Lung (tissue), 12 donors: Measurements from ENCODE around the gene CD46. TPM values are rescaled to one million over a fixed set of nuclear protein-coding genes. Genes with fewer than 3 reads are reported as not detected.
A peak's percentile ranks its signal among the peaks of the same experiment; 100 is the strongest.

Source experiments
- ATAC-seq: fragments of 200-7000 bp; cut with Tn5 transposase; one replicate; pipeline ENCODE4 v1.9.1; 2020; ENCODE audit warnings: moderate number of reproducible peaks; ENCODE audit not compliant: insufficient read depth, low FRiP score
- DNase-seq, 3 donors: peaks; one replicate each; pipeline ENCODE4 v3.0.0-alpha.2; 2013 to 2017
- H3K27ac ChIP-seq, 2 donors: one replicate each; pipeline ENCODE4 v1.5.1; 2013; ENCODE audit warnings: mild to moderate bottlenecking in 2 of 2, moderate library complexity in 2 of 2, control low read depth in 1 of 2, inconsistent platforms in 1 of 2, low read depth in 1 of 2, low read length in 1 of 2
- H3K27me3 ChIP-seq, 3 donors: one replicate each; pipeline ENCODE4 v1.5.1; 2013; ENCODE audit warnings: low read length in 2 of 3; ENCODE audit not compliant: control insufficient read depth in 3 of 3, insufficient read depth in 3 of 3
- H3K36me3 ChIP-seq, 4 donors: one replicate each; pipeline ENCODE4 v1.5.1; 2013; ENCODE audit warnings: low read length in 4 of 4, mild to moderate bottlenecking in 1 of 4, moderate library complexity in 1 of 4; ENCODE audit not compliant: control insufficient read depth in 4 of 4, insufficient read depth in 4 of 4
- H3K4me1 ChIP-seq, 5 donors: one replicate each; pipeline ENCODE4 v1.5.1; 2013; ENCODE audit warnings: low read length in 5 of 5, mild to moderate bottlenecking in 2 of 5, moderate library complexity in 1 of 5; ENCODE audit not compliant: control insufficient read depth in 5 of 5, insufficient read depth in 5 of 5
- H3K4me3 ChIP-seq: one replicate; pipeline ENCODE4 v1.5.1; 2013; ENCODE audit warnings: mild to moderate bottlenecking, control low read depth, moderate library complexity
- H3K9ac ChIP-seq, 2 donors: one replicate each; pipeline ENCODE4 v1.5.1; 2013; ENCODE audit warnings: low read length in 2 of 2, control low read depth in 1 of 2; ENCODE audit not compliant: insufficient read depth in 1 of 2
- H3K9me3 ChIP-seq, 4 donors: one replicate each; pipeline ENCODE4 v1.5.1; 2013; ENCODE audit warnings: low read length in 3 of 4, mild to moderate bottlenecking in 1 of 4, moderate library complexity in 1 of 4; ENCODE audit not compliant: control insufficient read depth in 4 of 4, insufficient read depth in 3 of 4
- WGBS, 2 donors: extraction: QIAGEN DNeasy Blood & Tissue Kit; methylation state at CpG; one replicate each; pipeline ENCODE4 v1.1.7; 2013; 5-methylcytosine and 5-hydroxymethylcytosine counted together
- polyA plus RNA-seq, 2 donors: library from polyadenylated mRNA; stranded (reverse); fragments of 200-250 nt; gene quantifications; one replicate each; pipeline ENCODE4 v1.2.1, GENCODE V29; 2013
- total RNA-seq, 2 donors: library from RNA; depleted of rRNA in 1 of 2; stranded (reverse); fragments of >200 nt in 1 of 2; gene quantifications; one replicate each; pipeline ENCODE4 v1.2.1, GENCODE V29; 2014 to 2021
- TF ChIP-seq, protein P1 (sequence below): IDR thresholded peaks from 2 replicates; pipeline ENCODE4 v1.5.1; 2012; ENCODE audit warnings: mild to moderate bottlenecking; ENCODE audit errors: control extremely low read depth, extremely low read depth
- donor health status: control.
- donor health status: control.
- donor health status: Bipolar disorder and iron deficiency.
- donor health status: healthy.
- donor health status: DM: yes; HTN: yes; CAD: no.

Gene CD46
- total and polyA plus RNA-seq, 4 donors = 157 to 420 (median 215) TPM

DNA sequence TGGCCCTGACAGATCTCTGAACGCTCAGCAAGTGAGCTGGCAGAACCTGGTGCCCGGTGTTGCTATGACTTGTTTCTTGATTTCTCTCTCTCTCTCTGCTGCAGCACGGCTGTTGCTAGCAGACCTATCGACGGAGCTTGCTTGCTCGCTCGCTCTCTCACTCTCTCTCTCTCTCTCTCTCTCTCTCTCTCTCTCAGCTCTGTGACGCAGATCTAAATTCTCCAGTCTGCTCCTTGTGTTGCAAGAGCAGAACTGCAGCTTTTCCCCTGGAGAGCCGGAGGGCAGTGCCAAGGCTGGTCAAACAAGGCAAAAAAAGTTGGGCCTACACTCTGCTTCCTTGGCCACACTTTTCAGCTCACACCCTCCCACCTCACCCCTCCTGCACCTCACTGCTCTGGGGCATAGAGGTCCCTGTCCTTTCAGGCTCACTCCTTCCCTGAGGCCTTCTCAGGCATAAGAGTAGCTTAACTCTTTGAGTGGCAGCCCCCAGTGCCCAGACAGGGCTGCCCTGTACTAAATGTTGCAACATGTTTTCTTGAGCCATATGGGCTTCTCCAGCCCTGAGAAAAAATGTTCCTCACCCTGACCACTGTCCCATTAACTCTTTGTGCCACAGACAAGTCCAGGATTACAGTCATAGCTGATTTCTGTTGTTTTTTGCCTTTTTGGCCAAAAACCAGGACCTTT is 72.2 kb downstream of the CD46 start:
- Histone ChIP-seq H3K9ac (peak overlapping the region in 1 of 2 donors; percentile 72), H3K4me1 (peaks cover 11 to 36% (median 20%) of the 10 kb centered on the region in 5 donors), H3K27ac (peak overlapping the region; percentile 93 to 99), H3K36me3 (peaks cover 0 to 5% (median 0%) of the 10 kb centered on the region in 4 donors), H3K4me3 (peak overlapping the region; percentile 76), H3K9me3 (no peaks in the 10 kb centered on the region), H3K27me3 (no peaks in the 10 kb centered on the region)
- 1 to 3% methylated on average over 9 of the region's 9 CpGs for WGBS, 2 donors
- DNase-seq (peak; percentile 88 to 96 (median 95)), ATAC-seq (peak; percentile 23)
- TF ChIP-seq, protein P1, sequence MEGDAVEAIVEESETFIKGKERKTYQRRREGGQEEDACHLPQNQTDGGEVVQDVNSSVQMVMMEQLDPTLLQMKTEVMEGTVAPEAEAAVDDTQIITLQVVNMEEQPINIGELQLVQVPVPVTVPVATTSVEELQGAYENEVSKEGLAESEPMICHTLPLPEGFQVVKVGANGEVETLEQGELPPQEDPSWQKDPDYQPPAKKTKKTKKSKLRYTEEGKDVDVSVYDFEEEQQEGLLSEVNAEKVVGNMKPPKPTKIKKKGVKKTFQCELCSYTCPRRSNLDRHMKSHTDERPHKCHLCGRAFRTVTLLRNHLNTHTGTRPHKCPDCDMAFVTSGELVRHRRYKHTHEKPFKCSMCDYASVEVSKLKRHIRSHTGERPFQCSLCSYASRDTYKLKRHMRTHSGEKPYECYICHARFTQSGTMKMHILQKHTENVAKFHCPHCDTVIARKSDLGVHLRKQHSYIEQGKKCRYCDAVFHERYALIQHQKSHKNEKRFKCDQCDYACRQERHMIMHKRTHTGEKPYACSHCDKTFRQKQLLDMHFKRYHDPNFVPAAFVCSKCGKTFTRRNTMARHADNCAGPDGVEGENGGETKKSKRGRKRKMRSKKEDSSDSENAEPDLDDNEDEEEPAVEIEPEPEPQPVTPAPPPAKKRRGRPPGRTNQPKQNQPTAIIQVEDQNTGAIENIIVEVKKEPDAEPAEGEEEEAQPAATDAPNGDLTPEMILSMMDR = peak; percentile 65

DNA sequence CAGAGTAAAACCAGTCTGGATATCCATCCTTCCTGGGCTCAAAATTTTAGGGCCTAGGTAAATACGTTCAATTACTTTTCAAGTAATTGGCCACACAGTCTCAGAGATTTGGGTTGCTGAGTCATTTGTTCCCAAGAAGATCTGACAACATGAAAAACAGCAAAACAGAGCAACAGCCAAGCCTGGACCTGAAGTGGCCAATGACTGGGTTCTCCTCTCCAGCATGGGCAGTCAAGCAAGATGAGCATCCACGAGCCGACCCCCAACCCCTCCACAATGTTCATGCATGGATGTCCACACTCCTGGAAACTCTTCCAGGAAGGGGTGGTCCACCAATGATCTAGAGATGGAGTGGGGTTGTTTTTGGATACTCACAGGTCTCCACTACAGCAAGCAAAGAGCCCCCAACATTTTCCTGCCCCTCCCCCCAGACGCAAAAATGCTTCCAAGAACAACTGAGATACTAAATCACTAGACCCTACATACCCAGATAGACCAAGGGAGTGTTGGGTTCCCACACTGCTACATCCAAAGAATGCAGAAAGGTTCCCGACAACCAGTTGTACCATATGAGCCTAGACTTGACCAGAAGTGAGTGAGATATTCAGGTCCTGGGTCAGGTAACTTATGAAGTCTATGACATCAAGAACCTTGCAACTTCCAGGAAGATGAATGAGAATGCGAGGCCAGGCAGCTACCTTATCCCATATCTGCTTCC is 73.0 kb downstream of the CD46 start:
- H3K27me3 ChIP-seq = no peaks in the 10 kb centered on the region
- 81 to 85% methylated on average over 6 of the region's 6 CpGs for WGBS, 2 donors
- H3K36me3 ChIP-seq = peaks cover 0 to 5% (median 0%) of the 10 kb centered on the region in 4 donors
- peak overlapping the region; percentile 93 to 99 for H3K27ac ChIP-seq
- H3K9me3 ChIP-seq = no peaks in the 10 kb centered on the region
- TF ChIP-seq, protein P1 = no peak
- no peak overlapping the region for H3K9ac ChIP-seq
- no peak overlapping the region for H3K4me3 ChIP-seq
- no peak for DNase-seq
- peaks cover 11 to 32% (median 20%) of the 10 kb centered on the region in 5 donors for H3K4me1 ChIP-seq
- no peak for ATAC-seq

DNA sequence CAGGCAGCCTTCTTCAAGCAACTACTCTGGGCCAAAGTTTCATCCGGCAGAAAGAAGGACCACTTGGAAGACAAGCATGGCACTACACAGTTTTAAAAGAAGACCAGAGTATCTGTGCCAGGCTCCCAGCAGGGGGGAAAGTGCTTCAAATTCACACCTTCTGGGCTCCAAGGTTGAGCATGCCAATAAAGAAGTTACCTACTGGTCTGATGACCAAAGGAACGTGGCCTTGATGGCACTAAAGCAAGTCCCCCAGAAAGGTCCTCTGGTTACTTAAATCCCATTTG is 73.5 kb downstream of the CD46 start:
- H3K4me3 ChIP-seq = no peak overlapping the region

More for the DNA sequence above, 73.5 kb downstream of the CD46 start:
- 62 to 63% methylated on average over 2 of the region's 2 CpGs for WGBS, 2 donors
- peaks cover 11 to 30% (median 20%) of the 10 kb centered on the region in 5 donors for H3K4me1 ChIP-seq
- DNase-seq (no peak), ATAC-seq (no peak)
- TF ChIP-seq, protein P1 = no peak
- H3K36me3 ChIP-seq = peaks cover 0 to 4% (median 0%) of the 10 kb centered on the region in 4 donors
- H3K27me3 ChIP-seq = no peaks in the 10 kb centered on the region
- H3K9me3 ChIP-seq = no peaks in the 10 kb centered on the region
- no peak overlapping the region for H3K9ac ChIP-seq
- H3K27ac ChIP-seq = peak overlapping the region; percentile 93 to 99
